ENCODE measurements around the gene LDHAL6B.

The LDHAL6B gene

GRCh38 chr15:59218710-59219109 lies 12.1 kb downstream of the LDHAL6B start:
- DNase-seq (ENCODE audit: low spot score), result no peak

- DNase-seq (ENCODE audit: low spot score), result peak; percentile 85
Observed at GRCh38 chr15:59221511-59222505, 15.2 kb downstream of the LDHAL6B start.

GRCh38 chr15:59222906-59223550 lies 16.4 kb downstream of the LDHAL6B start:
- DNase-seq (ENCODE audit: low spot score), result no peak

- DNase-seq (ENCODE audit: low spot score), result no peak
Observed at GRCh38 chr15:59223736-59224135, 17.1 kb downstream of the LDHAL6B start.

GRCh38 chr15:59224474-59224873 lies 17.8 kb downstream of the LDHAL6B start:
- peak; percentile 46 for DNase-seq (ENCODE audit: low spot score)

DNA sequence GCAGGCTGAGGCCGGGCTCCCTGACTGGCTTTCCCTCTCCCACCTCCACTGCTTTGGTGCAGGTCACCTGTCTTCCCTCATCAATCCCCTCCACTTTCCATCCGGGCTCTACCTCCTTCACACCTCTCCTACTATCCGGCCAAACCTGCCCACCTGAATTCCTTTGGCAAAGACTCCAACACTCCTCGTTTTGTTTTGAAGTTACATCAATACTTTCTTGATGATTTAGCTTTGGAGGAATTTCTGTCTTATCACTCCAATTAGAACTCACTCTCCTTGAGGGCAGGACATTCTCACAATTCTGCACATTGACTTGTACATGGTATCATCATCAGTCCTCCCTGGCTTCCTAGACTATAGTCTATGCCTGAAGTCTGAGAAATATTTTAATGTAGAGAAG lies 20.4 kb downstream of the LDHAL6B start:
- no peak for DNase-seq (ENCODE audit: low spot score)

- DNase-seq (ENCODE audit: low spot score), result no peak
Observed at GRCh38 chr15:59229015-59229414, 22.4 kb downstream of the LDHAL6B start.

GRCh38 chr15:59229453-59229852 lies 22.8 kb downstream of the LDHAL6B start:
- no peak for DNase-seq (ENCODE audit: low spot score)

DNA sequence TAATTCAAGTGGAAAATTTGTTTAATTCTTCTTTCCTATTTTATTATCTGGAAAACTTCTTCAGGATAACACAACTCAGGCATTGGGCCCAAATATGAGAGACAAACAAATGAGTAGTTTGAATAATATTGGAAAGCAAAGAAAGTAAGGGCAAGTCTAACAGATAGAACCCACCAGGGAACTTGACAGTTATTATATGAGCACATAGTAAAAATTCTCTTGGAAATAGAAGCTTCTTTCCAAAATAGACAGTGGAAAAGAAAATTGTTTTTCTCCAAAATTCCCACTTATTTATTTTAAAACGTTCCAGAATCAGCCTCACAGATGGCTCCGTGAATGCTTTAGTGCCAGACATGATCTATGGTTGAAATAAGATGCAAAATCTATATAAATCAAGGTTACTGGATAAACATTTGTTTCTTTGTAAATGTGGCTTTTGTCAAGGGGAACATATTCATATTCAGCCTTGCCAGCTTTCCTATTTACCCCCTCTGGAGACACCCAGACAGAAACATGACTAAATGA lies 23.9 kb downstream of the LDHAL6B start:
- DNase-seq (ENCODE audit: low spot score), result no peak

DNA sequence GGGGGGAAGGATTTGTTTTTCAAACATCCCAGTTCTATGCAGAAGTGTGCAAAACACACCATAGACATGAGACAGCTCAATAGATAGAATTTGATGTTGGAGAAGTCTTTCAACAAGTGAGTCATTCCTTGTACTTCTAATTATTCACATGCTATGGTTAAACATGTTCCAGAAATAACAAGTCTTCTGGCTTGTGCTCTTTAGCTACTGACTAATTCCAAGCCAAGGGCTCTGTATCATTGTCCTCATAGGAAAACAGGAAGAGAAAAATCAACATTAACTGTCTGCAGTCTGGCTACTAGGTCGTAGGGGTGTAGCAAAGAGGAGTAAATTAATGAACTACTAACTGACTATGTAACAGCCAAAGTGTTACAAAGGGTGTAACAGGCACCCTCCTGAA lies 25.8 kb downstream of the LDHAL6B start:
- peak; percentile 91 for DNase-seq (ENCODE audit: low spot score)

GRCh38 chr15:59236394-59236793 lies 29.8 kb downstream of the LDHAL6B start:
- no peak for DNase-seq (ENCODE audit: low spot score)

DNA sequence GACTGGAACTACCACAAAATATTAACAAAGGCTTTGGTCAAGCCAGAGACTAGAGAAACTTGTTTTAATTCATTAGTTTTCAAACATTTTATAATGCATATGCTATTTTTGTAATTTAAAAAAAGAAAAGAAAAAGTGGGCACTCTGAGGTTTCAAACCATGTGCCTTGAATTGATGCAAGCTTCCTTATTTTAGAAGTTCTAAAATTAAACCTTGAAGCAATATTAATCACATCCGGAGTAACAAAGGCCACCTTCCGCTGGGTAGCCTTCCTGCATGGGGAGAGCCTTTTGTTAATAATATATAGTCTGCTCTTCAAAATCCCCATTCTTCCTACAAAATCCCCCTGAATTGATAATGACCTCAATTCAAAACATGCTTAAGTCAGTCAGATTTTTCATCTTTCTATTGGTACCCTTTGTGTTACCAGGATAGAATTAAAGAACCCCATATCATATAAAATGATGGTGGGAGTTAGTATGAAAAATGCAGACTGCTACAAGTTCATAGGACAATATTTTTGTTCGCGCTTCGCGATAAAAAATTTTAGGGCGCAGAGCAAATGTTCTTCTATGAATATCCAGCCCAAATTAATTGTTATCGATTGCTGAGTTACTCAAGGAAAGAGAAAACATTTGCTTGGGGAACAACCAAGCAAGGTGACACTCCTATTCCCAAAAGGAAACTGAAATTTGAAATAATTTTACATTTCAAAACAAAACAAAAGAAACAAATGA lies 30.6 kb downstream of the LDHAL6B start:
- DNase-seq (ENCODE audit: low spot score), result no peak

- DNase-seq (ENCODE audit: low spot score), result no peak
Observed at GRCh38 chr15:59237924-59238331, 31.3 kb downstream of the LDHAL6B start.

DNA sequence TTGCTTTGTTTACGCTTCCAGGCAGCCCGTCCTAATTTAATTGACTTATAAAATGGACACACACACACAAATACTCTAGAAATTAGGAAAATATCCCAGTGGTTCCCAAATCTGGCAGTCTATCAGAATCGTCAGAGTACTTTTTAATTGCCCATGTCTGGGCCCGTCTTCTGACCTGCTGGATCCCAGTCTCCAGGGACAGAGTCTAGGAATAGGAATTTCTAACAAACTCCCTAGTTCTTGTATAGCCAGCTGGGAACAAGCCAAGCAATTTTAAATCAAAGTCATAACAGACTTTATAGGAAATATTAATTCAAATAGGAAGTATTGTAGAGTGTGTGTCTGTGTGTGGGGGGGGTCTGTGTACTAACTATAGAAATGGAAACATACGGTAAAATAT lies 33.4 kb downstream of the LDHAL6B start:
- DNase-seq (ENCODE audit: low spot score), result no peak

GRCh38 chr15:59242649-59243048 lies 36.0 kb downstream of the LDHAL6B start:
- peak; percentile 77 for DNase-seq (ENCODE audit: low spot score)

- no peak for DNase-seq (ENCODE audit: low spot score)
Observed at GRCh38 chr15:59243622-59244021, 37.0 kb downstream of the LDHAL6B start.

- peak; percentile 89 for DNase-seq (ENCODE audit: low spot score)
Observed at GRCh38 chr15:59244337-59244736, 37.7 kb downstream of the LDHAL6B start.

DNA sequence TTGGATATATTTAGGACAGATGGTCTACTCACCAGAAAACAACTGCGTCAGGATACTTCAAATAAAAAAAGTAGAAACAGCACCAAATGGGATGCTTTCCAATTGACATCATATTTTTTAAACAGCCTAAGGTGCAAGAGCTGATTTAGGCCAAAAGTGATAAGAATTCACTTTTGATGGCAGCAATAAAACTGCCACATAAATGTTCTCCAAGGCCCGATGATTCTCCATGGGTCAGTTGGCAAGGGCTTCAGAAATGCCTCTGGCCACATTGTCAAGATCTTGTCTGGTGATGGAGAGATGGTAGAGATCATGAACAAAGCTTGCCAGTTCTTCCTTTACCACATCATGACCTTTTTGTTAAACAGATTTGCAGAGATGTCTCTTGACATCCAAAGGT lies 38.9 kb downstream of the LDHAL6B start:
- DNase-seq (ENCODE audit: low spot score), result no peak

- peak; percentile 66 for DNase-seq (ENCODE audit: low spot score)
Observed at GRCh38 chr15:59247364-59247763, 40.7 kb downstream of the LDHAL6B start.

GRCh38 chr15:59249816-59250215 lies 43.2 kb downstream of the LDHAL6B start:
- DNase-seq (ENCODE audit: low spot score), result peak; percentile 73

DNA sequence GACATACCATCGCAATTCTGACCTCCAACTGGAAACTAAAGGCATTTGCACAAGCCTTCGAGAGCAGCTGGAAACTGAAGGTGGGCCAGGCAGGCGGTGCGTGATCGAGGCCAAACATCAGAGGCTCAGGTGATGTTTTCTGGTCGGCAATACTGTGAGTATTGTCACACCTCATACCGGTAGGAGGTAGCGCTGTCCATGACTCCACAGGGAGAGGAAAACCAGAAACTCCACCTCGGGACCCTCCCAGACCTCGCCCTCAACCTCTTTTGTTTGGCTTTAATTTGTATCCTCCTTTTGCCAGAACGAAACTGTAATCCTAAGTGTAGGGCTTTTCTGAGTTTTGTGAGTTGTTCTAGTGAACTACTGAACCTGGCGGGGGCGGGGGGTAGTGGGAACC lies 43.6 kb downstream of the LDHAL6B start:
- DNase-seq (ENCODE audit: low spot score), result no peak
